Activated CD8-positive, alpha-beta memory T cell treated with anti-CD3 and anti-CD28 coated beads, Interleukin-2, amount 50 U/mL, for 24 hours (primary cell): Measurements from ENCODE around the gene RPTOR.

ENCODE experiments used
- DNase-seq: peaks from one replicate; pipeline ENCODE4 v3.0.0-alpha.2; 2020; ENCODE audit errors: extremely low read depth

The RPTOR gene

GRCh38 chr17:80929449-80929848 lies 384.8 kb downstream of the RPTOR start:
- no peak for DNase-seq

DNA sequence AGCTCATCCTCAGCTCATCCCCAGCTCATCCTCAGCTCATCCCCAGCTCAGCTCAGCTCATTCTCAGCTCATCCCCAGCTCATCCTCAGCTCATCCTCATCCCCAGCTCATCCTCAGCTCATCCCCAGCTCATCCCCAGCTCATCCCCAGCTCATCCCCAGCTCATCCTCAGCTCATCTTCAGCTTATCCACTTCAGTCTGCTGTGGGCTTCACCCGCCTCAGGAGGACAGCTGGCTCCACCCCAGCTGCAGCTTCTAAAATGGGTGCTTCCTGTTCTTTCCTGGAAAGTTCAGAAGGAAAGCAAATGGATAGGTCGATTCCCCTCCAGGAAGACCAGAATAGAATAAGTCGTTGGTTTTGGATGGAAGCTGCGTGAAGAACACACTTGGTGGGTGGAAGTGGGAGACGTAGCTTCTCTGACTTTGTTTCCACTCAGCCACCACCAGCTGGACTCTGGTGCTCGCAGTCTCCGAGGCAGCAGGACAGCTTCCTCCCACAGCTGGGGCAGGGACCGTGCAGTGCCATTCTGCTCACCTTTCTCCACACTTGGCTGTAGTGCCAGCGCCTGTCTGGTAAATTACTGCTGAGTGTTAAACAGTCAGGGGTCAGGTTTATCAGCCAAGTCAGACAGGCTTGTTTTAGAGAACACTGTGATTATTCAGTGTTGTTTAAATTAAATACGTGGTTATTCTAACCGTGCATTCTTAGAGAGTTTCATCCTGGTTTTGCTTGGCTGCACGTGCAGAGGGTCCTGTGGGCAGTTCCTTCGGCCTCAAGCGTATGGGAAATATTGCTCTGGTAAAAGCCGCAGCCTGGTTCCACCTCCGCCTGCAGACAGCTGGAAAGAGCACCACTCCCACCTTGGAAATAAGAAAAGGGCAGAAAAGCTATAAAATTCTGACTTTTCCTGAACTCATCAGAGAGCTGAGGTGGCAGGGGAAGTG lies 386.0 kb downstream of the RPTOR start:
- no peak for DNase-seq

DNA sequence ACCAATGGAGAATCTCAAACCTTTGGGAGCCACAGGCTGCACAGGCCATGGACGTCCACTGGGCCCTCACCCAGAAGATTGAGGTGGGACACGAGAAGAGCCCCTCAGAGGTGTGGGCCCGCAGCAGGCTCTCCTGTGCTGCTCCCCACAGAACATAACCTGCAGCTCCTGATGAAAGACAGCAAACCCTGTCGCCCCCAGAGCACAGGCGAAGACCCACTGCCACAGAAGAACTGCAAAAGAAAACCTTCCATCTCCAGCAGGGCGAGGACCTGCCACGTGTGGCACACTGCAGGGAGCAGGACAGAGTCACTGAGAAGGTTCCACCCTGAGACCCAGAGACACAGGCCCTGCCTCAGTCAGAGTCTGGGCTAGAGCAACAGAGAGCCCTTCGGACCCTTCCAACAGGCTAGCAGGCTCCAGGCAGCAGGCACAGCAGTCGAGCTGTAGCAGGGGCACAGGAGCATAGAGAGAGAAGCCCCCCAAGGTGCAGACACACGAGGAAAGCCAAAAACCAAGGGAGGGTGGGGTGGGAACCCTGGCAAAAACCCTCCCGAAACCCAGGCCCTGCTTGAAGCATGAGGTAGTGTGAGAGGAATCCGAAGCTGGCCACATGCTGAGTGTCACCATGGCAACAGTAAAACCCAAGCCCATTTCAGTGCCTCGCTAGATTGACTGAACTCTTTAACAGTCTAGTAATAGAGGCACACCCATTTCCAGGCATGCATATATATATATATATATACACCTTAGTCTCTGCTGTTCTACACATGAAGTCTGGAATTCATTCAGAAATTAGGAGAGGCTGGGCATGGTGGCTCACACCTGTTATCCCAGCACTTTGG lies 387.0 kb downstream of the RPTOR start:
- DNase-seq, result no peak

DNA sequence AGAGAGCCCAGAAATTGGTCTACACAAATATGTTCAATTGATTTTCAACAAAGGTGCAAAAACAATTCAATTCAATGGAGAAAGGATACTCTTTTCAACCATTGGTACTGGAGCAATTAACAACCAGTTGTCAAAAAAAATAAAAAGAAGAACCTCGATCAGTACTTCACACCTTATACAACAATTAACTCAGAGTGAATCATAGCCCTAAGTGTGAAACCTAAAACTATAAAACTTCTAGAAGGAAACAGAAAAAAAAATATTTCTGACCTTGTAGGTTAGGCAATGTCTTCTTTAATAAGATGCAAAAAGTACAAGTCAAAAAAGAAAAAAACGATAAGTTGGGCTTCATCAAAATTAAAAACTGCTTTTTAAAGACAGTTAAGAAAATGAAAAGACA lies 390.9 kb downstream of the RPTOR start:
- DNase-seq, result no peak

DNA sequence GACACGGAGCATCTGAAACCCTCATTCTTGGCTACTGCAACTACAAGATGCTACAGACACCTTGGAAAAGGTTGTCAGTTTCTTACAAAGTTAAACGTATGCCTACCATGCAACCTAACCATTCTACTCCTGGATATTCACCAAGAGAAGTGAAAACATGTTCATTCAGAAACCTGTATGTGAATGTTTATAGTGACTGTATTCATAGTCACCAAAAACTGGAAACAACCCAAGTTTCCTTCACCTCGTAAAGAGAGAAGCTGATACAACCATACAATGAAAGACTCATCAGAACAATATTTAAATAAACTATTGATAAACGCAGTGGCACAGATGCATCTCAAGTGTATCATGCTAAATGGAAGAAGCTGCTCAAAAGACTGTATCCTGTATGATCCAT lies 391.6 kb downstream of the RPTOR start:
- no peak for DNase-seq

- DNase-seq, result no peak
These were observed 392.1 kb downstream of the RPTOR start for GRCh38 chr17:80936723-80937122.

DNA sequence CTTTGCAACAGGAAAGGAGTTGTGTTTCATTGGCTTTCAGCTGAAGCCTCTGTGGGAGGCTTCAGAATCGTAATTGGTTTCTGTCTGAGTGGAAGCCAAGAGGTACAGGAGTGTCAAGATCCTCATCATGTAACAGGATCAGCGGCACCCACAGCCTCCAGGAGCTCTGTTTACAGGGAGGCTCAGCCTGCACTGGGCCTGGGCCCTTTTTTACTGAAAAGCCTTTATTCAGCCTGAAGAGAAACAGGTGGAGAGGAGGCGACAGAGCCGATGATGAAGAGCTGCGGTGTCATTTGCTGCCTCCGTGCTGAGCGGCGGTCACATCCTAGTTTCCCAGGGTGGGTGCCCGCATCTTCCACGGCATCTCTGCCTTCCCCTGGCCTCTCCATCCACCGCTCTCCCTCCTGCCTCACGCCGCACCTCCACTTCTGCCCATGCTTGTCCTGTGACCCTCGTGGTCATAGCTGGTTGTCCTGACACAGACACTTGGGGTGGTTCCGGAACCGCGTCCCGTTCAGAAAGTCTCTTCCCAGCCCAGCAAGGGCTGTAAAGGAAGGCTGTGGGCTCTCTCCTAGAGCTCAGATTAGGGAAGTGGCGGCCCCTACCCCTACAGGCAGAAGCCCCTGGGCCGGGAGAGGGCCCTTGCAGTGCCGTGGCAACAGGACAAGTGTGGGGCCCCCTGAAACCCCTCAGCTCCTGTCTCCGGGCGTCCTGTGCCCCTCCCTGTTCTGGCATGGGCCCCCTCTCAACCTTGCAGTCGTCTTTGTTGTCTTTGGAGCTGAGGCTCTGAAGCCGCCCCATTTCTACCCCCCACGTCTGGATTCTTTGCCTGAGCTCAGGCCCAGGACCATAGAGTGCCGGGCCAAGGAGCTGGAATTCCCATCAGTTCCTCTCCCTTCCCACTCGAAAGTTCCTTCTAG lies 393.1 kb downstream of the RPTOR start:
- no peak for DNase-seq

- DNase-seq, result no peak
These were observed 393.9 kb downstream of the RPTOR start for GRCh38 chr17:80938556-80938955.

DNA sequence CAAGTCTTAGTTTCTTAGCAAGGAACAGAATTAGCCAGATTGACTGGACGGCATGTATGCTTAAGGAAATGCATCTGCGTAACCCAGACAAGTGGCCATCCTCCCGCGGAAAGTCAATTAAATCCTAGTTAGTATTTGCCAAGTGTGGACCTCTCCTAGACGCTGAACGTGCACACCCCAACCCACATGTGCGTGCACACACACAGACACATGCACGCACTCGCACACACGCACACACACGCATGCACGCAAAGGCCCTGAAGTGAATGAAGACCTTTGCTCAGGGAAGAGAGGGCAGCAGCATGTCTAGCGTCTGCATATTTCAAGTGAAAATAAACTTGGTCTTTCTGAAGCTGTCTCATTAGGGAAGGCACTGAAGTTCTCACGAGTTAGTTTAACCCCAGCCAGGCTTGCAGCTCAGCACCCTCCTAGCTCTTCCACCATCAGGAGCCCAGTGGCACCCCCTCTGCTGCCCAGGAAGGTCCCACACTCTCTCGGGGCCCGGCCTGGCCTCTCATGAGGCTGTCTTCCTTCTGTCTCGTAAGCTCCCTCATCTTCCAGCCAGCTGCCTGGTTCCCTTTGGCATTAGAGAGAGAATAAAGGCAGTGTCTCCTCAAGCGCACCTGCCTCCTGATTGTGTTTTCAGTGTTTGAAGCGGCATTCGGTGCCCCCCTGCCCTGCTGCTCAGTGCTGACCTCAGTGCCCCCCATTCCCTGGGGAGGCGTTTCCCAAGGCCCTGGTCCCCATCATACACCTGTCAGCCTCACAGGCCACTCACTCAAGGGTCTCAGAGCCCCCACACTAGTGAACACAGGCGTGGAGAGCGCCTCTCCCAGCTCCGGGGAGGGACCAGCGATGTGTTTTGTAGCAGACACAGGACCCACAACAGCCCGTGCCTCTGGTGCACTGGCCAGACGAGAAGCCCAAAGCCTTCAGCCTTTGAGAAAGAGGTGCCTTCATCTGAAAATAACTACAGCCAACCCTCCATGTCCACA lies 394.8 kb downstream of the RPTOR start:
- DNase-seq, result no peak

- no peak for DNase-seq
These were observed 395.8 kb downstream of the RPTOR start for GRCh38 chr17:80940171-80941123.

DNA sequence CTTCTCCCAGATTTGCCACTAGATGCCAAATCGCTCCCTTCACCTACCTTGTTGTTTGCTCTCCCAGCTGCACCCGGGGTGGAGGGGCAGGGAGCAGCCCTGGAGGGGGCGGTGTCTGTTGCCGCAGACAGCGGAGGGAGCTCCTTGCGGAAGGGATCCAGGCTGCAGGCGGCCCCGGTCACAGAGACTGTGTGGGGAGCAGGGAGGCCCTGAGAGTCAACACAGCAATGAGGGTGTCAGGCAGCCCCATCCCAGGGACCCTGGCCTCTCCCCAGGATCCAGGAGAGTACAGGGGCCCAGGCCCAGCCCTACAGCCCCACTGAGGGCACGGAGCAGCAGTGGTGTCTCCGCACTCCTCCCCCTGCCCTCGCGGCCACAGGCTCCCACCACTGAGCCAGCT lies 396.5 kb downstream of the RPTOR start:
- DNase-seq, result no peak

GRCh38 chr17:80941743-80942422 lies 397.2 kb downstream of the RPTOR start:
- no peak for DNase-seq

DNA sequence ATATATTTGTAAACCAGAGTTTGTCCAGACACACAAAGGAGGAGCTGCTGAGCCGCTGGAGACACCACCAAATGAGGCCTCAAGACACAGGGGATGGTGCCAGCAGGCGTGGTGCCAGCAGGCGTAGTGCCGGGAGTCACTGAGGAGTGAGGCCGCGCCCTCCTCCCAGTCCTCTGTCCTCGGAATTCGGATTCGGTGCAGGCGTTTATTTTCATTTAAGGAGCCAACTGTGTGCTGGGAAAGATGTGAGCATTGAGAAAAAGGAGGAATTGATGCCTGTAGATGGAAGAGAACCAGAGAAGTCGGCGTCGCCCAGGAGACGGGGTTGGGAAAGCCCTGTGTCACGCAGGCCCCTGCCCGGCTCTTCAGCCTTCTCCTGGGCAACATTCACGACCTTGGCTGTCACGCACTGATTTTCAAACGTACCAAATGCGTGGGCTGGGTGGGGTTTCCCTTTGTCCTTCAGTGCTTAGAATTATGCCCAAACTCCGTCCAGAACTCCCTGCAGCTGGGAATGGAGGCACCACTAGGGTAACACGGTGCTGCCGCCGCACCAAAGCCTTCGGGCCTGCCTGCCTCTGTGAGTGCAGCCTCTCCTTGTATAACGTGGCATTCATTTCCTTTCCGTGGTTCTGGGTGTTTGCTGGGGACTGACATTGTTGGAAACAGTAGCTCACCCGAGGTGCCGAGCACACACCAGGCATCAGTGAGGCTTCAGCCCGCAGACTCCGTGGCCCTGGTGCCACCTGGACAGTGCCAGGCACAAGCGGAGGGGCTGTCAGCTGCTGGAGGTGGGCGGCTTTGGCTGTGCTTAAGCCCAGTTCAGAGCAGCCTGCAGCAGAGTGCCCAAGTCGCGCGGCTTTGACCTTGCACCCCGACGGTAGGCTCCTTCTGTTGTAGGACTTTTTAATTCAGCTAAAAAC lies 398.0 kb downstream of the RPTOR start:
- DNase-seq, result no peak

DNA sequence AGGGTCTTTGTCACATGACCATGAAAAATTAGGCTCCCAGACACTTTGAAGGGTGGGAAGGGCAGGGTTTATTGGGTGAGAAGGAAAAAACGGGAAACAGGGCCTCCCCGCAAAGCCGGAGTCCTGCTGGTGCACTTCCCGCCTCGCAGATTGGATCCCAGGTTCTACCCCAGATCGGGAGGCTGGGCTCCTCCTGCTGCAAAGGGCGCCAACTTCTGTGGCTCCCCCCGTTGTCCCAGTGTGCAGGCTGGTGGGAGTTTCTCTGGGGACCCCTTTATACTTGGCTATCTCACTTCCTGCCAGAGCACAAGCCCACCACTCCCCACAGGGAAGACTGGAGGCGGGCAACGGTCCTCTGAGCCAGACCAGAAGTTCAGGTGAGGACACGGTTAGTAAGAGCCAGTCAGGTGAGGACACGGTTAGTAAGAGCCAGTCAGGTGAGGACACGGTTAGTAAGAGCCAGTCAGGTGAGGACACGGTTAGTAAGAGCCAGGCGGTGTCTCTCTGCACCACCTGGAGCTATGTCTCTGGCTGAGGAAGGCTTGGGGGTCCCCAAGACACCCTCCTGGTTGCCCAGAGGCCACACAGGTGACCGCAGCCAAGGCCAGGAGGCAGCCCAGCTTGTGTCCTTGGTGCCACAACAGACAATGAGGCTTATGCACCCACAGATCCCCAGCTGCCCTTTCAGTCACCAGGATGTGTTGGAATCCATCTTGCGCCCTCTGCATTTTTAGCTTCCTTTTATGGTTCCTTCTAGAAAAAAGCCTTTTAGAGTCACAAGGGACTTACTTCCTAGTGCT lies 398.9 kb downstream of the RPTOR start:
- no peak for DNase-seq

- no peak for DNase-seq
These were observed 399.7 kb downstream of the RPTOR start for GRCh38 chr17:80944326-80944725.

GRCh38 chr17:80945736-80946135 lies 401.1 kb downstream of the RPTOR start:
- no peak for DNase-seq

GRCh38 chr17:80946449-80946848 lies 401.8 kb downstream of the RPTOR start:
- DNase-seq, result no peak
